ENCODE results near the gene DUOX2. TPM values are rescaled to one million over a fixed set of nuclear protein-coding genes. Genes with fewer than 3 reads are reported as not detected.
A peak's percentile ranks its signal among the peaks of the same experiment; 100 is the strongest.
"Not testable (repeated sequence)": the region's sequence is repeated elsewhere in the genome, so short reads cannot be mapped to it uniquely, and the experiment has no call there.

The DUOX2 gene
- total and polyA plus RNA-seq, 8 donors = 0.29 to 2.7 (median 0.38) TPM

DNA sequence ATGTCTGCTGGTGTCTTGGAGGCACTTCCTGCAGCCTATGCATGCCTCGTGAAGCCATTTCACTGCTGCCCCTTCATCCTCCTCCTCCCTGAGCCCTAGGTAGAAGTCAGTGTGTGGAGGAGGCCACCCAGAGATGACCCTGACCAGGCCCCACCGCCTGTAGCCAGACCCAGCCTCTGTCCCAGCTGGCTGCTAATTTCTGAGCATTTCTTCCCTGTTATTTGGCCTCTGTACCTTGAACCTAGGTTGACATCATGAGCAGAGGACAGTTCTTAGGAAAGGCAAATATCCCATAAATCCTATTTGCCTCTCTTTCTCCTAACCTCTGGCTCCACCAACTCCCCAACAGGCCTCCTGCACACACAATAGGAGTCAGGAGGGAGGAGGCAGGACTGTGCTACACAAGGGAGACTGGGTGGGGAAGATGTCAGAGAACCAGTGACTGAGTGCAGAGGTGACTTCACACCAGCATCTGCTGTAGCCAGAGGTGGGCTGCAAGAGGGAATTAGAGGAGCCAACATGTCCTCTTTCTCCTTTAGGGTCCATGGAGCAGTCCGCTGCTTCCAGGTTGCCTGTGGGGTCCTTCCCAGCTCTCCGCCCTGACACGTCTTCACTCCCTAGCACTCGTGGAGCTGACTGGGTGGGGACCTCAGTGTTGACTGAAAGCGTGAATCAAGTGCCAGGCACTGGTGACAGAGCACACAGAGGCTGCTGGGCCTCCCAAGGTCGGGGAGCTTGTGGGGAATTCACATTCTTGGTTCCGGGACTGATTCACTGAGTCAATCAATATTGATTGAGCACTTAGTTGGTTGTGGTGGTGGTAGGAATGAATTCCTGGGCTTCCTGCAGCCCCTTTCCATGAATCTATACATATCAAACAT is 38.3 kb downstream of the DUOX2 start:
- H3K27me3 ChIP-seq; H3K4me3 ChIP-seq; H3K9me3 ChIP-seq; DNase-seq; H3K36me3 ChIP-seq; ATAC-seq; H3K27ac ChIP-seq; intact Hi-C loops (cut with DNase I); H3K4me1 ChIP-seq: not testable (repeated sequence)

DNA sequence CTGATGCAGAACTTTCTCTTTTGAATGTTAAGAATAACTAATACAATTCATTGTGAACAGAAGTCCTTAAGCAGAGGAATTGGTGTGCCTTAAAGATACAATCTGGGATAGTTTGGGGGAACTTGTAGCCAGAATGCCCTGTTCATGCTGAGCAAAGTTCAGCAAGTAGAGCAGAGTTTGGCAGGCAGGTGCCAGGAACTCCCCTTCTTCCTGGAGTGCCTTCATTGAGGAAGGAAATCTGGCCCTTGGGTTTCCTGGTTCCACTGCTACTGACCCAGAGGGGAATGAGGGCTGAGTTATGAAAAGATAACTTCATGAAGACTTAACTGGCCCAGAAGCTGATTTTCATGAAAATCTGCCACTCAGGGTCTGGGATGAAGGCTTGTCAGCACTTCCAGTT is 40.4 kb downstream of the DUOX2 start:
- not testable (repeated sequence) for H3K27ac ChIP-seq, H3K4me3 ChIP-seq, ATAC-seq

DNA sequence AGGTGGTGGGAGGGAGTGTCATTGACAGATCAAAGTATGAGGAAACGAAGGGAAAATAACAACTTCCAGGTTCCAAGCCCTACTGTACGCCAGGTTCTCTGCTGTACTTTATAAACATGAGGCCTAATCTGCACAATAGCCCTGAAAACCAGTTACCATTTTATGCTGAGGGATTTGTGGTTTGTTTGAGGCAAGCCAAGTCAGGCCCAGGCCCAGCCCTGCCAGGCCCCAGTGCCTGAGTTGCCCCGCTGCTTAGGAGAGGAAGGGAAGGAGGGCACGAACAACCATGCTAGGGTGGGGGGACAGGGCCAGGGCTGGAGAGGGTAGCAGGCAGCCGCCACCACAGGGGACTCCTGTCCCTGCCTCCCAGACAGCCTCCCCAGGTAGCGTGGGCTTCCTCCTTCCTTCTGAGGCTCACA is 44.0 kb downstream of the DUOX2 start:
- H3K27me3 ChIP-seq; H3K4me1 ChIP-seq; H3K4me3 ChIP-seq; H3K27ac ChIP-seq; DNase-seq; intact Hi-C loops (cut with DNase I); H3K36me3 ChIP-seq; ATAC-seq; H3K9me3 ChIP-seq: not testable (repeated sequence)

More for the DNA sequence above, 40.4 kb downstream of the DUOX2 start:
- H3K9me3 ChIP-seq; intact Hi-C loops (cut with DNase I); H3K4me1 ChIP-seq; H3K36me3 ChIP-seq; H3K27me3 ChIP-seq; DNase-seq: not testable (repeated sequence)

DNA sequence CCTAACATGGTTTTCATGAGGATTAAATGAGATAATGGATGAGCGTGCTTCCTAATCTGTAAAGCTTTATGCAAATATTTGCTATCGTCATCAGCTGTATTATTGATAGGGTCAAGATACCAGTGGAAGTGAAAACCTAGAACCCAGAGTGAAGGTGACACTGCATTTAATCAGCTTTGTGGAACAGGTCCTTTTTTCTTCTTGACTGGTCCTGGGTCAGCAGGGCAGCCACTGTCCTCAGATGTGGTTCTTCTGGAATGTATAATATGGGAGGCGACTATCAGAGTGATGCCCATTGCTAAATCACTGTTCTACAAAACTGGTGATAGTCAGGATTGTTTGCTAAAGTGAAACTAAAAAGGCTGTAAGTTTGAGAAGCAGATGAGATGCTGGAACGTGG is 49.6 kb downstream of the DUOX2 start:
- Histone ChIP-seq H3K27me3 (no peaks in the 10 kb centered on the region), H3K36me3 (no peaks in the 10 kb centered on the region), H3K4me1 (no peaks in the 10 kb centered on the region), H3K27ac (no peak overlapping the region), H3K4me3 (no peak overlapping the region), H3K9me3 (no peaks in the 10 kb centered on the region)
- TF ChIP-seq, protein P1, sequence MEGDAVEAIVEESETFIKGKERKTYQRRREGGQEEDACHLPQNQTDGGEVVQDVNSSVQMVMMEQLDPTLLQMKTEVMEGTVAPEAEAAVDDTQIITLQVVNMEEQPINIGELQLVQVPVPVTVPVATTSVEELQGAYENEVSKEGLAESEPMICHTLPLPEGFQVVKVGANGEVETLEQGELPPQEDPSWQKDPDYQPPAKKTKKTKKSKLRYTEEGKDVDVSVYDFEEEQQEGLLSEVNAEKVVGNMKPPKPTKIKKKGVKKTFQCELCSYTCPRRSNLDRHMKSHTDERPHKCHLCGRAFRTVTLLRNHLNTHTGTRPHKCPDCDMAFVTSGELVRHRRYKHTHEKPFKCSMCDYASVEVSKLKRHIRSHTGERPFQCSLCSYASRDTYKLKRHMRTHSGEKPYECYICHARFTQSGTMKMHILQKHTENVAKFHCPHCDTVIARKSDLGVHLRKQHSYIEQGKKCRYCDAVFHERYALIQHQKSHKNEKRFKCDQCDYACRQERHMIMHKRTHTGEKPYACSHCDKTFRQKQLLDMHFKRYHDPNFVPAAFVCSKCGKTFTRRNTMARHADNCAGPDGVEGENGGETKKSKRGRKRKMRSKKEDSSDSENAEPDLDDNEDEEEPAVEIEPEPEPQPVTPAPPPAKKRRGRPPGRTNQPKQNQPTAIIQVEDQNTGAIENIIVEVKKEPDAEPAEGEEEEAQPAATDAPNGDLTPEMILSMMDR (IDR thresholded peaks at IDR 0.05) = no peak
- no peak for DNase-seq
- intact Hi-C loops (cut with DNase I) = no loop called here
- no peak for ATAC-seq

DNA sequence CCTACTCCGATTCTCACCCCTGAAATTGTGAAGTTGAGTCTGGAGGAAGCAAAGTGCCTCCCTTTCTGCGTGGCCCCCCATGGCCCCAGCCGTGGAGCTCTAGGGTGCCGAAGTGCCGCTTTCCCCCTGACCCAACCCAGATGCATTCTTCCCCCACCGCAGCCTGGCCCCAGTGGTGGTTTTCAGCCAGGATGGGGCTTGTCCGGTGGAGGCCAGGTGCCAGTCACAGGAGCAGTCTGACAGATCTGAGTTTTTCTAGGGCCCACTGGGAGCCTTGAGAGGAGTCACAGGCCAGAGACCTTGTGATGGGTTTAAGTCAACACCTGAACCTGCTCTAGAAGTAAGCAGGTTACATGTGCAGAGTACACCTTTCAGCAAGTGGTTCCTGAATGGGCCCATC is 51.7 kb downstream of the DUOX2 start:
- H3K36me3 ChIP-seq; DNase-seq; intact Hi-C loops (cut with DNase I); H3K9me3 ChIP-seq; ATAC-seq; H3K27me3 ChIP-seq; H3K4me1 ChIP-seq; H3K4me3 ChIP-seq; H3K27ac ChIP-seq: not testable (repeated sequence)

DNA sequence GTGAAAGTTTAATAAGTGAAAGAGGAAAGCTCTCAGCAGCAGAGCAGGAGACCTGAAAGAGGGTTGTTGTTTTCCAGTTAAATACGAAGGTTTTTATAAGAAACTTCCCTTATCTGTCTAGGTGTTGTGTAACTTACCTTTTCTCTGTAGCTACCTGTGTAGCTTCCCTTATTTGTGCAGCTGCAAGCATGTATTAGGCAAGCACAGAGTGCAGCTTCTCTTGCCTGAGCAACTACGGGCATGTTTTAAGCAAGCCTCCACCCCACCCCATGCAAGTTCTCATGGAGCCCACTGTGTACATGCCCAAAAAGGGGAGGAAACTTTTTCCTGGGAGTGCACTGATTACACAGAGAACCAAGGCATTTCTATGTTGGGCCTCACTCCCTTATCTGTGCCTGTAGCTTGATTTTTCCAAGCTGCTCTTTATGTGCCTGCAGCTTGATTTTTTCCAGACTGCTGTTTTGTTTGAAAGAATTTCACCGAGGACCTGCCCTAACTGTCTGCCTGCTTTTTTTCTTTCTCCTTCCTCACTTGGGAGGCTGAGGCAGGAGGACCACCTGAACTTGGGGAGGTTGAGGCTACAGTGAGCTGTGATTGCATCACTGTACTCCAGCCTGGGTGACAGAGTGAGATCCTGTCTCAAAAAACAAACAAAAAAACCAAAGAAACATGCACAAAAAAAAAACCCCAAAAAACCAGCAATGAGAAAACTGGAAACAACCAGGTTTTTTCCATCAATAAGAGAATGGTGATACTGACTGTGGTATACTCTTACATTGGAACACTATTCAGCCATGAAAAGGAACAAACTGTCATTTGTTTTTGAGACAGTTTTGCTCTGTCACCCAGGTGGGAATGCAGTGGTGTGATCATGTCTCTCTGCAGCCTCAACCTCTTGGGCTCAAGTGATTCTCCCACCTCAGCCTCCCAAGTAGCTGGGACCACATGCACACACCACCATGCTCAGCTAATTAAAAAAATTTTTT is 55.0 kb downstream of the DUOX2 start:
- H3K27me3 ChIP-seq; DNase-seq; H3K36me3 ChIP-seq; H3K4me1 ChIP-seq; H3K9me3 ChIP-seq; H3K4me3 ChIP-seq; intact Hi-C loops (cut with DNase I); ATAC-seq: not testable (repeated sequence)
- H3K27ac ChIP-seq = peak overlapping the region in 1 of 2 donors; percentile 41

DNA sequence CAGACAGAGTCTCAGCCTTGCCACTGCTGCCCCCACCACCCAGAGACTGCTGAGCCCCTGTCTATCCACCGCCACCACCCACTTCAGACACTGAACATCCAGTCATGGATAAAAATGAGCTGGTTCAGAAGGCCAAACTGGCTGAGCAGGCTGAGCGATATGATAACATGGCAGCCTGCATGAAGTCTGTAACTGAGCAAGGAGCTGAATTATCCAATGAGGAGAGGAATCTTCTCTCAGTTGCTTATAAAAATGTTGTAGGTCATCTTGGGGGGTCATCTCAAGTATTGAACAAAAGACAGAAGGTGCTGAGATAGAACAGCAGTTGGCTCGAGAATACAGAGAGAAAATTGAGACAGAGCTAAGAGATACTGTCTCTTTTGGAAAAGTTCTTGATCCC is 61.3 kb downstream of the DUOX2 start:
- H3K36me3 ChIP-seq; H3K4me1 ChIP-seq; DNase-seq; H3K27me3 ChIP-seq; H3K4me3 ChIP-seq; intact Hi-C loops (cut with DNase I); H3K27ac ChIP-seq; ATAC-seq: not testable (repeated sequence)
- peaks cover 0 to 11% of the 10 kb centered on the region in 2 donors for H3K9me3 ChIP-seq

DNA sequence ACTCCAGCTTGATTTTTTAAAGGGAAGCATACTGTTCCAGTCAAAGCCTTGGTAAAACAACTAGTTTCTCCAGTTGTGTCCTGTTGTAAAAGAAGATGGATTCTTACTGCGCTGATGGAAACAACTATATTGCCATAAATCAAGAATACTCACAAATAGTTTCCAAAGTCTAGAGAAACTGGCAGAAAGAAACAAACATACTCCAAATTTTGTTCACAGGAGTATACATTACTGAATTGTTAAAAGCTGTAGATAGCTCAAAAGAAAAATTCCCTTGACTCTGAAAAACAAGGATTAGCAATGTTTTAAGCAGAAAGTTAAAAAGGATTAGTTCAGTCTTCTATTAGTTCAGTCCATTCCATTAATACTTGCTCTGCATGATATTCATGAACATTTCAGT is 63.4 kb downstream of the DUOX2 start:
- ATAC-seq (no peak), DNase-seq (no peak)
- intact Hi-C loops (cut with DNase I) = no loop called here
- Histone ChIP-seq H3K36me3 (peaks cover 0 to 3% of the 10 kb centered on the region in 2 donors), H3K27ac (no peak overlapping the region), H3K27me3 (no peaks in the 10 kb centered on the region), H3K4me3 (no peak overlapping the region), H3K4me1 (peaks cover 0 to 8% of the 10 kb centered on the region in 2 donors), H3K9me3 (peaks cover 0 to 10% of the 10 kb centered on the region in 2 donors)
- TF ChIP-seq, protein P1 (IDR thresholded peaks at IDR 0.05) = no peak

All from left lung (tissue), 10 donors.